ENCODE results near the gene CACNG4. TPM values are rescaled to one million over a fixed set of nuclear protein-coding genes. Genes with fewer than 3 reads are reported as not detected.
"Not testable (repeated sequence)": the region's sequence is repeated elsewhere in the genome, so short reads cannot be mapped to it uniquely, and the experiment has no call there.

CACNG4 gene
- total RNA-seq, 1 experiment from 2014 or later = not detected

DNA sequence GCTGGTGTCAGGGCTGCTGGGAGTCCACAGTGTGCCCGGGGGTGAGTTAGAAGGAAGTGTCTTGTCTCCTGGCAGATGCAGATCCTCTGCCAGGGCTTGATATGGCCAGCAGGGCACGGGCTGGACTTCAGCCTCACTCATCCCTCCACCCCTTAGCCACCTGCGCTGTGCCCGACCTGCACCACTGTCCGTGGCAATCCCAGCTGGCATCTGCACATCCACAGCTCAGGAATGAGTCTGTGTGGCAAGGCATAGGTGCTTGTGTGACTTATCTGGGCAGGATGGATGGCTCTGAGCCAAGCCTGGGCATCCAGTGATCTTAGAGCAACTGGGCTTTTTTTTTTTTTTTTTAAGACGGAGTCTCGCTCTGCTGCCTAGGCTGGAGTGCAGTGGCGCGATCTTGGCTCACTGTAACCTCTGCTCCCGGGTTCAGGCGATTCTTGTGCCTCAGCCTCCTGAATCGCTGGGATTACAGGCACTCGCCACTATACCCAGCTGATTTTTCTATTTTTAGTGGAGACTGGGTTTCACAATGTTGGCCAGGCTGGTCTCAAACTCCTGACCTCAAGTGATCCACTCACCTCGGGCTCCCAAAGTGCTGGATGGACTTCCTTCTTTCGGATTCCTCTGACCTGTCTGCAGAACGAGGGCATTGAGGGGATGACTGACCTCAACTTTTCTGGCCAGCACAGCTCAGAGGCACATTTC is 57.4 kb downstream of the CACNG4 start:
- in situ Hi-C loops (cut with HindIII; ENCODE audit: low pct_unique_long_range_greater_than_20kb, low sequenced_read_pairs) = no loop called here
- DNase-seq (ENCODE audit: low read depth) = no peak

DNA sequence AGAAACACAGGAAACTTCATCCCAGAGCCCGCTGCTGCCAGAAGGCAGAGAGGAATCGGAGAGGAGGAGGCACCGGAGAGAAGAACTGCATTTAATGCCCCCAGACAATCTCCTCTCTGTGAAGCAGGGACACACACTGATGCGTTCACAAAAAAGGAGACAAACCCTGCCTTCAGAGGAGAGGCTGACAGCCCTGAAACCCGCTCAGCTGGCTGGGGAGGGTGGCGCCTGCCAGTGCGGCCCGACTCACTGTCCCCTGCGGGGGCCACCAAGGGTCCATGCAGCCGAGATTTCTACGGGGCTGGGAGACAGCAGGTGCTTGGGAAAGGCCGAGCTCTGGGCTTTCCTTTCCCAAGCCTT is 57.9 kb downstream of the CACNG4 start:
- in situ Hi-C loops (cut with HindIII; ENCODE audit: low pct_unique_long_range_greater_than_20kb, low sequenced_read_pairs) = no loop called here
- DNase-seq (ENCODE audit: low read depth) = no peak

DNA sequence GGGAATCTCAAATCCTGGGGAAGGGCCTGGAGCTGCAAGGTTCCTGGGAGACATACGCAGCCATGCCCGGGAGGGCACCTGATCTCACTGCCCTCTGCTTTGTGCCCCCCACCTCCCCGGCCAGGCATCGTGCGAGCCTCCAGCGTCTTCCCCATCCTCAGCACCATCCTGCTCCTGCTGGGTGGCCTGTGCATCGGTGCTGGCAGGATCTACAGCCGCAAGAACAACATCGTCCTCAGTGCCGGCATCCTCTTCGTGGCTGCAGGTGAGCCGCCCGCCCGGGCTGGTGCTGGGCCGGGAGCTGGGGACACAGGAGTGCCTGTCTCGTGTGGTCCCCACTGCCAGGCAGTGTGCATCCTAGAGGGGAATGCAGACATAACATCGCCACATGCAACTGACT is 60.2 kb downstream of the CACNG4 start:
- DNase-seq (ENCODE audit: low read depth) = no peak
- in situ Hi-C loops (cut with HindIII; ENCODE audit: low pct_unique_long_range_greater_than_20kb, low sequenced_read_pairs) = no loop called here

DNA sequence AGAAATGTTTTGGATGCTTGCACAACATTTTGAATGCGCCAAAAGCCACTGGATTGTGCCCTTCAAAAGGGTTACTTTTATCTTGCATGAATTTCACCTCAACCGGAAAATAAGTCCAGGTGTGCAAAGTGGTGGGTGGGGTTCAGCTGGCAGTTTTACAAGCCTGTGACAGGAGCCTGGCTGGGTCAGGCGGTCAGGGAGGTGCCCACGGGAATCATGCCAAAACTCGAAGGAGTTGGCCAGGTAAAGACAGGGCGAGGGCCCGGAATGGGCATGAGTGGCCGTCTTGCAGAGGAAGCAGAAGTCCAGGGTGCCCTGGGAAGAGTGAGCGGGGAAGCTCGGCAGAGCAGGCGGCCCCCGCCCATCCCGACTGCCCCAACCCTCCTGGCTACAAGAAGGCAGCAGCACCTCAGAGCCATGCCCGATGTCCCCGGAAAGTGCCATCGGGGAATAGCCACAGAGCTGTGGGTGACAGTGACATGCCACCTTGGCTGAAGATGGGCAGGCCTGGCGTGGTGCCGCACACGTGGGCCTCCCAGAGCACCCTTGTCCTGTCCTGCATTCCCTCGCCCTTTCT is 60.8 kb downstream of the CACNG4 start:
- in situ Hi-C loops (cut with HindIII; ENCODE audit: low pct_unique_long_range_greater_than_20kb, low sequenced_read_pairs) = no loop called here
- no peak for DNase-seq (ENCODE audit: low read depth)

DNA sequence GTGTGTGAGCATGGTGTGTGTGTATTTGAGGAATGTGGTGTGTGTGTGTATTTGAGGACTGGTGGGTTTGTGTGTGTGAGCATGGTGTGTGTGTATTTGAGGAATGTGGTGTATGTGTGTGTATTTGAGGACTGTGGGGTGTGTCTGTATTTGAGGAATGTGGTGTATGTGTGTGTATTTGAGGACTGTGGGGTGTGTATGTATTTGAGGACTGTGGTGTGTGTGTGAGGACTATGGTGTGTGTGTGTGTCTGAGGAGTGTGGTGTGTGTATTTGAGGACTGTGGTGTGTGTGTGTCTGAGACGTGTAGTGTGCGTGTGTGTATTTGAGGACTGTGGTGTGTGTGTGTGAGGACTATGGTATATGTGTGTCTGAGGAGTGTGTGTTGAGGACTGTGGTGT is 61.8 kb downstream of the CACNG4 start:
- in situ Hi-C loops (cut with HindIII; ENCODE audit: low pct_unique_long_range_greater_than_20kb, low sequenced_read_pairs) = no loop called here
- no peak for DNase-seq (ENCODE audit: low read depth)

DNA sequence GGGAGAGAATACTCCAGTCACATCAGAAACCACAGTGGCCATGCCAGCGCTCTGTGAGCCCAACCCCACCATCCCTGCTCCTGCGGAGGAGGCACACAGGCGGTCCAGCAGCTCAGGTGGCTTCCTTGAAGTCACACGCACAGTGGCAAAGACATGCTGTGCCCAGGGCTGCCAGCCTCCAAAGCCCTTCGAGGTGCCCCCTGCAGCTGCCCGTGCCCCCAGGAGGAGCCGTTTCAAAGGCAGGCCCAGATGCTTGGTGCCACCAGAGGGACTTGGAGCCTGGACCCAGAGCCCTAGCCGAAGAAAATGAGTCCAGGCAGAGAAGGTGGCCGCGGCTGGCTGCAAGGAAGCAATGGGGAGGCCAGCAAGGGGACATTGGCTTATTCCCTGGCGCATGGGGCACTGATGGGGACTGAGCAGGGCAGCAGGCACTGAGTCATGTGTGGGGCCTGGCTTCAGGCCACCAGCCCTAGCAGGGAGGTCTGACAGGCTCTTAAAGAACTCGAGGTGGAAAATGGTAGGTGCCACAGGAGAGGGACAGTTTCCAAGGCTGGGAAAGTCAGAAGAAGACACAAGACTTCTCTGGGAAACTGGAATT is 62.6 kb downstream of the CACNG4 start:
- DNase-seq (ENCODE audit: low read depth) = no peak

DNA sequence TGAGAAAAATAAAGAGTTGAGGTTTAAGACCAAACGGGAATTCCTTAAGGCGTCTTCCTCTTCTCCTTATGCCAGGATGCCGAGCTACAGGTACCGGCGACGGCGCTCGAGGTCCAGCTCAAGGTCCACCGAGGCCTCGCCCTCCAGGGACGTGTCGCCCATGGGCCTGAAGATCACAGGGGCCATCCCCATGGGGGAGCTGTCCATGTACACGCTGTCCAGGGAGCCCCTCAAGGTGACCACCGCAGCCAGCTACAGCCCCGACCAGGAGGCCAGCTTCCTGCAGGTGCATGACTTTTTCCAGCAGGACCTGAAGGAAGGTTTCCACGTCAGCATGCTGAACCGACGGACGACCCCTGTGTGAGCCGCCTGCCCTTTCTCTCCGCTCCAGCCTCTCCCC is 66.1 kb downstream of the CACNG4 start:
- in situ Hi-C loops (cut with HindIII; ENCODE audit: low pct_unique_long_range_greater_than_20kb, low sequenced_read_pairs) = no loop called here
- no peak for DNase-seq (ENCODE audit: low read depth)

More for the DNA sequence above, 62.6 kb downstream of the CACNG4 start:
- in situ Hi-C loops (cut with HindIII; ENCODE audit: low pct_unique_long_range_greater_than_20kb, low sequenced_read_pairs) = no loop called here

DNA sequence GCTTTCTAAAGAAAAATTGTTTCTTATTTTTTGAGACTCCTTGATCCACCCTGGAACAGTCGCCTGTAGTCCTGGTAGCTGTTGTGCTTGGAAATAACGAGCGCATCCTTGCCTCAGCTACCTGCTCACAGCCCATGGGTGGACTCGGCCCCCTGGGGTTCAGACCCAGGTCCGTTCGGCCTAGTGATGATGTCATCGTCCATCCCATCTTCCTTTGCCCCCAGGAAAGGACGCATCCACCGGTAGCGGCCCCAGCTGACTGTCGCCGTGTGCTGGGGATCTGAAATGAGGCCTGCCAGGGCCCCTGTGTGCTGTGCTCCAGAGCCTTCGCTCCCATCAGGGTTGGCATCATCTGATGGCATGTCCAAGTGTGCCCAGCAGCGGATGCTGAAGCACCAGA is 67.9 kb downstream of the CACNG4 start:
- no peak for DNase-seq (ENCODE audit: low read depth)
- in situ Hi-C loops (cut with HindIII; ENCODE audit: low pct_unique_long_range_greater_than_20kb, low sequenced_read_pairs) = no loop called here

DNA sequence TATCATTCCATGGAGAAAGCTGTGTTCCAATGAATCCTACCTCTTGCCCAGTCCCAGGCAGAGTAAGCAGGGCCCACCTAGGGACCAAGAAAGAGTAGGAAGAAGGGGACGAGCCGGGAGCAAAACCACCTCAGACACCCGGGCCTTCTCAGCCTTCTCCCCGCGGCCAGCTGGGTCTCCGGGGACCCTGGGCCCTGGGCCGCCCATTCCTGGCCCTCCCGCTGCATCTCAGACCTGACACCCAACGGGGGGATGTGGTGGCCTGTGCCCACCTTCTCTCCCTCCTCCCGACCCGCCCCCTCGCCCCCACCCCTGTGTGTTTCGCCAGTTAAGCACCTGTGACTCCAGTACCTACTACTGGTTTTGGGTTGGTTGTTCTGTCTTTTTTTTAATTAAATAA is 68.5 kb downstream of the CACNG4 start:
- DNase-seq (ENCODE audit: low read depth) = no peak
- in situ Hi-C loops (cut with HindIII; ENCODE audit: low pct_unique_long_range_greater_than_20kb, low sequenced_read_pairs) = no loop called here

DNA sequence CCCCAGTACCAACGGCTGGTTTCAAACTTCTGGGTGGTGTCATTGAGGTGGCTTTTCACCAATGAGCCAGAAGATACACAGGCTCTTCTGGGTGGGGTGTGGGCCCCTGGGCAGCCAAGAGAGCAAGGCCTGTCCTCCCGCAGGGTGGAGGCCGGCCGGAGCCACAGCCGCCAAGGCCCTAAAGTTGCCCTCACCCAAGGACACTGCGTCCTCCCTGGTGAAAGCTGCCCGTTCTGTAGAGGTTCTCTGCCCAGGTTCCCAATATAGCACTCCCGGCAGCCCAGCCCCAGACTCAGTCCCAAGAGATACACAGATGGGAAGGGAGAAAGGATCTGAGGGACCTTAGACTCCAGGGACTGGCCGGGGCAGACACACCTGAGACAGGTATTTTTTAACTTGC is 69.1 kb downstream of the CACNG4 start:
- in situ Hi-C loops (cut with HindIII; ENCODE audit: low pct_unique_long_range_greater_than_20kb, low sequenced_read_pairs) = no loop called here
- no peak for DNase-seq (ENCODE audit: low read depth)

DNA sequence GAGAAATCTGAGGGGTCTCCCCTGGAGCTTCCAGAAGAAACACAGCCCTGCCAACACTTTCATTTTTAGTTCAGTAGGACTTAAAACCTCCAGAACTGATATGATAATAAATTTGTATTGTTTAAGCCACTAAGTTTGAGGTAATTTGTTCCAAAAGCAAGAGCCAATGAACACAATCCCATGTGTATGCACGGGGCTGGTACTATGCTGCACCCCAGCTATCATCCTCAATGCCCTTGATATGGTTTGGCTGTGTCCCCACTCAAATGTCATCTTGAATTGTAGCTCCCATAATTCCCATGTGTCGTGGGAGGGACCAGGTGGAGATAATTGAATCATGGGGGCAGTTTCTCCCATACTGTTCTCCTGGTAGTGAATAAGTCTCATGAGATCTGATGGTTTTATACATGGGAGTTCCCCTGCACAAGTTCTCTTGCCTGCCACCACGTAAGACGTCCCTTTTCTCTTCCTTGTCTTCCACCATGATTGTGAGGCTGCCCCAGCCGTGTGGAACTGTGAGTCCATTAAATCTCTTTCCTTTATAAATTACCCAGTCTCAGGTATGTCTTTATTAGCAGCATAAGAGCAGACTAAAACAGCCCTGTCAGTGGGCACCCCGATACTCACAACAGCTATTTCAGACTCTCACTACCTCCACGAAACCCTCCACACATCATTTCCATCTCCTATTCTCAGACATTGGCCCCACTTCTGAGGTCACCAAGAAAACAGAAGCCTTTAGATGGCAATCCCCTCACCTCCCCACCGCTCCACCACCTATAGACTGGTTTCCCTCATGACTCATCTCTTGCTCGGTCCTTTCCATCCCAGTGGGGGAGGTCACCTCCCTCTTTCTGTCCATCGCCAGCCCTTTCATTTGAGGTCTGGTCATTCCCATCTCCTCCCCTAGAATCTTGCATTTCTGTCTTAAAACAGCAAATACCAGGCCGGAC is 70.9 kb downstream of the CACNG4 start:
- in situ Hi-C loops (cut with HindIII; ENCODE audit: low pct_unique_long_range_greater_than_20kb, low sequenced_read_pairs) = no loop called here
- no peak for DNase-seq (ENCODE audit: low read depth)

DNA sequence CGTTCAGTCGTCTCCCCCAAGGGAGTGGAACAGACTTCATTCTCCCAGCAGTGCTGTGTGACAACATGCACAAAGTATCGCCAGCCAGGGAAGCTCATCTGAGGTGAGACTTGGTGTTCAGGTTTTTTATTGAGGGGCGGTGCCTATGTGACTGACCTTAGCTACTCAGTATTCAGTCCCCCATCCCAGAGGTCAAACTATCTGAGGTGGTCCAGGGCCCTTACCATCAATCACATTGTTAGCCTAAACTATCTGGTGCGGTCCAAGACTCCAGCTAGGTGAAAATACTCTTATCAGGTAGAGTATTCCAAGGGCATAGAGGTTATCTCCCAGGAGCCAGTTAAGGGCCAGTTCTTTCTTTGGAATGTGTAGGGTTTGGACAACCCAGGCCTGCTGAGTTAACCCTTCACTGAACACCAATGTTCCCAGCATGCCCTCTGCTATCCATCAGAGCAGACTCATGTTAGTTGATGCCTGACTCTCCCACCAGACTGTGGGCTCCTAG is 74.4 kb downstream of the CACNG4 start:
- no peak for DNase-seq (ENCODE audit: low read depth)
- in situ Hi-C loops (cut with HindIII; ENCODE audit: low pct_unique_long_range_greater_than_20kb, low sequenced_read_pairs) = no loop called here

DNA sequence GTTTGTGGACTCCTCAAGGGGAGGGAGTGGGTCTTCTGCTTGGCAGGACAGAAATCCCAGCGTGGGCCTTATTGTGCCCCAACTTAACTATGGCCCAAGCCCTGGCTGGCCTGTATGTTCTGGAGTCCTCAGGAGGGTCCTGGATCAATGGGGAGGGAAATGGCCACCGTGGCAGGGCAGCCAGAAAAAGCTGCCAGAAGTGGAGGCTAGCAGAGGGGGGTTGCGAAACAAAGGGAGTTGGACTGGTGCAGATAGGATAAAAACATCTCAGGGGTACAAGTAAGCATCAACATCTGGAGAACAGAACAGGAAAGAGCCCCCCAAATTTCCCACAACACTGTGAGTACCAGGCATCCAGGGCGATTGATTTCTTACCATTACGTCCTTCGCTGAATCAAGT is 76.1 kb downstream of the CACNG4 start:
- DNase-seq (ENCODE audit: low read depth) = no peak
- in situ Hi-C loops (cut with HindIII; ENCODE audit: low pct_unique_long_range_greater_than_20kb, low sequenced_read_pairs) = no loop called here

DNA sequence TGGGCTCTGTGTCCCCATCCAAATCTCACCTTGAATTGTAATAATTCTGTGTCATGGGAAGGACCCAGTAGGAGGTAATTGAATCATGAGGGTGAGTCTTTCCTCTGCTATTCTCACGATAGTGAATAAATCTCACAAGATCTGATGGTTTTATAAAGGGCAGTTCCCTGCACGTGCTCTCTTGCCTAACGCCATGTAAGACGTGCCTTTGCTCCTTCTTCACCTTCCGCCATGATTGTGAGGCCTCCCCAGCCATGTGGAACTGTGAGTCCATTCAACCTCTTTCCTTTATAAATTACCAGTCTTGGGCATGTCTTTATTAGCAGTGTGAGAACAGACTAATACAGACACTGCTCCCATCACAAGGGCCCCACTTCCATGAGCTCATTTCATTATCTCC is 76.6 kb downstream of the CACNG4 start:
- in situ Hi-C loops (cut with HindIII; ENCODE audit: low pct_unique_long_range_greater_than_20kb, low sequenced_read_pairs); DNase-seq (ENCODE audit: low read depth): not testable (repeated sequence)

DNA sequence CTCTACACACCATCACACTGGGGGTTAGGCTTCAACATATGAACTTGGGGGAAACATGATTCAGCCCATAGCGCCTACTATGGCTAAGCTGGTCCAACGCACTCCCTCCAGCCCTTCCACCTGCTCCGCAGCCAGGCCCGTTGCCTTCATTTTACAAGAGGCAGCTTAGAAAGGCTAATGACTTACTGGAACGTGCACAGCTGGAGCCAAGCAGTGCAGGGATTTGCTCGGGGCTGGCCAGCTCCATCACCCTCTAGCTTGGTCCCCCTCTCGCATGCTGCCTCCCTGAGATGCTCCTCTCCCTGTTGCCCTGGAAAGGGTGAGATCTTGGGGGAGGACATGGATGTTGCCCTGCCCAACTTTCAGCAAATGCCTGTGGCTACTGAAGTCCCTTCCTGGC is 77.0 kb downstream of the CACNG4 start:
- DNase-seq (ENCODE audit: low read depth) = no peak
- in situ Hi-C loops (cut with HindIII; ENCODE audit: low pct_unique_long_range_greater_than_20kb, low sequenced_read_pairs) = no loop called here

DNA sequence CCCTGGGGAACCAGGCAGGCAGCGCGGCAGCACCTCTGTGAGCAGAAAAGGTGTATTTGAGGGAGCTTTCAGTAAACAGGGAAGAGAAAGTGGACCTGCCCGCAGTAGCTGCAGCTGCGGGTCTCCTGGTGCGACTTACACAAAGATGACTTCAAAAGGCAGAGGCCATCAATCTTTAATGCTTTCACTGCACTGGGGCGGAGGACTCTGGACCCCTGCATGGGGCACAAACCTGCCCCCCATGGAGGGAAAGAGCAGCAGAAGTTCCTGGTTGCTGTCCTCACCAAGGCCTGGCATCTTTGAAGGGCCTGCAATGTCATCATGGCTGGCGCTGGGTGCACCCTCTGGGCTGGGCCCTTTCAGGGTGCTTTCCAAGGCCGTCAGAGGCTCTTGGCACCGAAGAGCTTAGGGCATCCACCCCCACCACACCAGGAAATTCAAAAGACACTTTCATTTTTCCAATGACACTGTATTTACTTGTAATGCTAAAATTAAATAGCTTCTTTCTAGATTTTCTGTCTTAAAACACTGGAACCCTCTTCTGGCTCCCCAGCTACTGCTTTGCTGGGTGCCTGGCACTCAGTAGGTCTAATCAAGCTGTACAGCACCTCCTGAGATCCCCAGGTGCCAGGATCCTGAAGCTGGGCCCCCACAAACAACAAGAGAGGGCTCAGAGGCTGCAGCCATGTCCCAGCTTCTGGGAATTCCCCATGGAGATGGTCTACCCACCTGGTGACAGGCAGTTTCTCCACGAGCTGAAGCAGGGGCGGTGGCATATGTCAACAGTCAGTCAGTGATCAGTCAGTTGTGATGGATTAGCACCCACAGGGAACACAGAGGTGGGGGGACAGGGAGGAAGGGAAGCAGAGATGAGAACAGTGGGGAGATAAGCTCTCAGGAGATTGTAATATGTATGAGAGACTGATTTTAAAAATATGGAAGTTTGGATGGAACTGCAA is 77.7 kb downstream of the CACNG4 start:
- no peak for DNase-seq (ENCODE audit: low read depth)
- in situ Hi-C loops (cut with HindIII; ENCODE audit: low pct_unique_long_range_greater_than_20kb, low sequenced_read_pairs) = no loop called here

DNA sequence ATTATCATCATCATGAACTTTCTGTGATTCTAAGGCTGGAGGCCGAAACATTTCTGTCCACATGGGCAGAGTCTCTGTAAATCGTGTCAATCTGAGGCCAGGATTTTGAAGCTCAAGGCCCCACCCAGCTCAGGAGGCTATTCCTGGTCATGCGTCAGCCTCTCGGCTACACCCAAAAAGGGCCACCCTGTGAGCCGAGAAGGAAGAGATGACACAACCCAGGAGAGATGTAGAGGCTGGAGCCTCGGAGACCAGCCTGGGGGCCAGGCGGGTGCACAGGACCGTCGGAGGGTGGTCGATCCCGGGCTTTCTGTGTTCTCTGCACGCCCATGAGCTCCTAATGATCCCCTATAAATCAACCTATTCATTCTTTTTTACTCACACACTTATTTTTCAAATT is 78.8 kb downstream of the CACNG4 start:
- DNase-seq (ENCODE audit: low read depth) = no peak
- in situ Hi-C loops (cut with HindIII; ENCODE audit: low pct_unique_long_range_greater_than_20kb, low sequenced_read_pairs) = no loop called here
